ENCODE results near the gene MCL1.

Gene MCL1

GRCh38 chr1:150525348-150525747, 54.1 kb downstream of the MCL1 start:
- Histone ChIP-seq H3K9me3 (ENCODE audit: insufficient read depth, low read depth, low read length) (no peaks in the 10 kb centered on the region), H3K36me3 (ENCODE audit: insufficient read depth, low read length) (no peaks in the 10 kb centered on the region), H3K4me1 (ENCODE audit: insufficient read depth, low read length, poor library complexity, severe bottlenecking) (no peaks in the 10 kb centered on the region), H3K4me3 (ENCODE audit: low read length, poor library complexity, severe bottlenecking) (no peak overlapping the region), H3K27me3 (ENCODE audit: insufficient read depth, low read length, poor library complexity, severe bottlenecking) (no peaks in the 10 kb centered on the region), H3K4me2 (ENCODE audit: low read depth, low read length, poor library complexity, severe bottlenecking) (no peak overlapping the region), H2AFZ (ENCODE audit: low read length) (no peak overlapping the region), H3K9ac (ENCODE audit: low read depth, low read length, poor library complexity, severe bottlenecking) (no peak overlapping the region), H4K20me1 (ENCODE audit: insufficient read depth, low read length, poor library complexity, severe bottlenecking) (no peaks in the 10 kb centered on the region), H3K9me2 (replicated peaks; ENCODE audit: low read depth, low read length) (no peaks in the 10 kb centered on the region), H3K79me2 (ENCODE audit: insufficient read depth, low read length) (no peaks in the 10 kb centered on the region), H3F3A (ENCODE audit: low read depth) (no peaks in the 10 kb centered on the region)
- TF ChIP-seq EZH2phosphoT487 (IDR thresholded peaks at IDR 0.05; ENCODE audit: borderline replicate concordance) (no peak), CTCF (conservative IDR thresholded peaks at IDR 0.05; ENCODE audit: low read length) (no peak)
